GM21360 (cell line): ENCODE results near the gene ARAF.

Experiments
- ATAC-seq: cut with Tn5 transposase; IDR thresholded peaks from one replicate; pipeline ENCODE4 v1.9.1; 2021; ENCODE audit warnings: mild to moderate bottlenecking, moderate library complexity; ENCODE audit not compliant: unreplicated experiment

The ARAF gene

GRCh38 chrX:47619486-47620302 is 58.7 kb downstream of the ARAF start, which contains the start of gene SYN1:
TSS of gene SYN1 (minus strand) at chrX:47619857. CDS start at chrX:47619728, 129 bp downstream.
- peak; percentile 73 for ATAC-seq

DNA sequence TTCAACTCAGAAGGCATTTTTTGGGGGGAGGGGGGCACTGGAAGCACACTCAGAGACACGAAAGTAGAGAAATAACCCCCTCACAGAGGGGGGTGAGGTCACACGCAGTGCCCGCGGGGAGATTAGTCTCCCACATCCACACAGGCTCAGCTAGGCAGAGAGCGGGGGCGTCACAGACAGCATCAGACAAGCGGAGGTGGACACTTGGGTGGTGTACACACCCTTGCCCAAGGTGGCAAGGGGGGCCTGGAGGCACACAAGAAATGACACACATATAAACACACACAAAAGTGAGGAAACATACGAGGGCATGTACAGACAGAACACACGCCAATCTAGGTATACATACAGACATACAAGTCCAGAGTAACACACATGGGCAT is 59.3 kb downstream of the ARAF start:
- no peak for ATAC-seq
